Ishikawa (cell line): ENCODE results near the gene OPCML.

ENCODE experiments used
- CEBPB ChIP-seq: IDR thresholded peaks from 2 replicates; pipeline ENCODE4 v1.6.1; 2012
- RAD21 ChIP-seq: IDR thresholded peaks from 2 replicates; pipeline ENCODE4 v1.6.1; 2012; ENCODE audit warnings: low read depth
- TCF12 ChIP-seq: IDR thresholded peaks from 2 replicates; pipeline ENCODE4 v1.6.1; 2012; ENCODE audit warnings: low read depth
- YY1 ChIP-seq: IDR thresholded peaks from 2 replicates; pipeline ENCODE4 v1.6.1; 2012; ENCODE audit warnings: low read depth

DNA sequence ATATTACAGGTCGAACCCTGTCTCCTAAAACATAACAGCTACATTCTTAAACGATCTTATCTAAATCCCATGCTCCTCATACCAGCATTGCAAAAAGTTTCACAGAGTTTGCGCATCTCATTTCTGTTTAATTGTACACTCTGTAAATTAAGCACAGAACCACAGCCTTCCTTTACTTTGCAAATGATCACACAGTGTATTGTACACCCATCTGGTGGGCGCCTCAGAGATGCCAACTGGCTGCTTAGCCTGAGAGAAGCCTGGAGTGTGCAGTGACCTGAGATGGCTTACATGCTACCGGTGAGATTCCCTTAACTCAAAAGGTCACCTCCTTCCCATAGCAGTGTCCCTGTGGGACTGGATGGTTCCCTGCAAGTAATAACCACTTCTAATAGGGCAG lies 1077.3 kb downstream of the OPCML start:
- TF ChIP-seq RAD21 (no peak), YY1 (no peak), TCF12 (no peak), CEBPB (no peak)
